ENCODE results near the gene CHRM1. TPM values are rescaled to one million over a fixed set of nuclear protein-coding genes. Genes with fewer than 3 reads are reported as not detected.
"Not testable (repeated sequence)": the region's sequence is repeated elsewhere in the genome, so short reads cannot be mapped to it uniquely, and the experiment has no call there.

CHRM1 gene
- not detected in 2 replicates for total RNA-seq (2014; rRNA removed; shearing (Covaris generic))
- not detected in 2 replicates for polyA plus RNA-seq (2015; cell fraction: cytosol; rRNA removed)
- polyA plus RNA-seq (2015; cell fraction: nucleus; rRNA removed) = not detected in 2 replicates

GRCh38 chr11:62921201-62921572 lies at the start of gene CHRM1:
TSS of gene CHRM1 (minus strand) at chr11:62921363. CDS start at chr11:62911100, 10,263 bp downstream.
- DNase-seq (ENCODE audit: low read depth) = no peak

- no peak for DNase-seq (ENCODE audit: low read depth)
These were observed 44.4 kb upstream of the CHRM1 start for GRCh38 chr11:62965574-62965973.

- DNase-seq (ENCODE audit: low read depth) = no peak
These were observed 41.2 kb upstream of the CHRM1 start for GRCh38 chr11:62962391-62962790.

- DNase-seq (ENCODE audit: low read depth) = no peak
These were observed 39.9 kb upstream of the CHRM1 start for GRCh38 chr11:62961017-62961570.

GRCh38 chr11:62959422-62959980 lies 38.3 kb upstream of the CHRM1 start:
- no peak for DNase-seq (ENCODE audit: low read depth)

GRCh38 chr11:62958547-62959421 lies 37.6 kb upstream of the CHRM1 start:
- DNase-seq (ENCODE audit: low read depth) = peak; percentile 38

- no peak for DNase-seq (ENCODE audit: low read depth)
These were observed 36.0 kb upstream of the CHRM1 start for GRCh38 chr11:62957147-62957546.

GRCh38 chr11:62954478-62954877 lies 33.3 kb upstream of the CHRM1 start:
- DNase-seq (ENCODE audit: low read depth) = no peak

- DNase-seq (ENCODE audit: low read depth) = peak; percentile 44
These were observed 32.6 kb upstream of the CHRM1 start for GRCh38 chr11:62953811-62954210.

GRCh38 chr11:62948765-62949320 lies 27.7 kb upstream of the CHRM1 start:
- no peak for DNase-seq (ENCODE audit: low read depth)

GRCh38 chr11:62945538-62945937 lies 24.4 kb upstream of the CHRM1 start:
- DNase-seq (ENCODE audit: low read depth) = not testable (repeated sequence)

GRCh38 chr11:62937528-62937927 lies 16.4 kb upstream of the CHRM1 start:
- DNase-seq (ENCODE audit: low read depth) = not testable (repeated sequence)

GRCh38 chr11:62934496-62934785 lies 13.3 kb upstream of the CHRM1 start:
- DNase-seq (ENCODE audit: low read depth) = no peak

- no peak for DNase-seq (ENCODE audit: low read depth)
These were observed 12.8 kb upstream of the CHRM1 start for GRCh38 chr11:62933750-62934495.

- no peak for DNase-seq (ENCODE audit: low read depth)
These were observed 12.1 kb upstream of the CHRM1 start for GRCh38 chr11:62933285-62933684.

GRCh38 chr11:62931499-62932278 lies 10.5 kb upstream of the CHRM1 start:
- peak; percentile 52 for DNase-seq (ENCODE audit: low read depth)

- DNase-seq (ENCODE audit: low read depth) = no peak
These were observed 9.5 kb upstream of the CHRM1 start for GRCh38 chr11:62930666-62931065.

GRCh38 chr11:62930157-62930556 lies 9.0 kb upstream of the CHRM1 start:
- DNase-seq (ENCODE audit: low read depth) = no peak

- DNase-seq (ENCODE audit: low read depth) = no peak
These were observed 6.8 kb upstream of the CHRM1 start for GRCh38 chr11:62928011-62928410.

GRCh38 chr11:62926680-62927455 lies 5.7 kb upstream of the CHRM1 start:
- DNase-seq (ENCODE audit: low read depth) = no peak
